SK-N-SH (cell line): Measurements from ENCODE around the gene LRP4. TPM values are rescaled to one million over a fixed set of nuclear protein-coding genes. Genes with fewer than 3 reads are reported as not detected.

Source experiments
- CTCF ChIA-PET: fragments of 300-600, 350-600 bp; formaldehyde crosslinking; extraction: SDS; loops from one replicate; lab custom pipeline; 2021; lab: Yijun Ruan, JAX
- POLR2A ChIA-PET: fragments of 350-600 bp; sonication (Branson Sonifier 250); formaldehyde crosslinking; extraction: SDS; loops from one replicate; lab custom pipeline; 2020; ENCODE audit warnings: antibody characterized with exemption, inconsistent platforms; lab: Yijun Ruan, JAX
- DNase-seq: peaks from one replicate; pipeline ENCODE4 v3.0.0; 2012
- H2AFZ ChIP-seq: fragments of 200-600 bp; sonication (generic); 2 replicates; pipeline ENCODE4 v1.8.1; 2016; ENCODE audit warnings: antibody characterized with exemption, mild to moderate bottlenecking, low read depth
- H3F3A ChIP-seq: fragments of 200-600 bp; sonication (generic); replicated peaks from 2 replicates; pipeline ENCODE3; 2016; ENCODE audit warnings: antibody characterized with exemption, mild to moderate bottlenecking; ENCODE audit not compliant: insufficient read depth
- H3K27ac ChIP-seq, 2 experiments: fragments of 200-500 bp in 1 of 2; fragments of 200-600 bp in 1 of 2; sonication (Bioruptor generic) in 1 of 2; sonication (generic), shearing (Covaris generic) in 1 of 2; 2 replicates each; pipeline versions ENCODE4 v1.5.1 to v1.6.1; 2014 to 2016; ENCODE audit warnings: low read depth in 2 of 2, inconsistent platforms in 1 of 2, low read length in 1 of 2, mild to moderate bottlenecking in 1 of 2, mixed read lengths in 1 of 2
- H3K27me3 ChIP-seq: fragments of 200-600 bp; sonication (generic), shearing (Covaris generic); 2 replicates; pipeline ENCODE4 v1.6.1; 2016; ENCODE audit warnings: mixed run types; ENCODE audit not compliant: insufficient read depth
- H3K36me3 ChIP-seq, 2 experiments: fragments of 200-500 bp in 1 of 2; fragments of 200-600 bp in 1 of 2; sonication (Bioruptor generic) in 1 of 2; sonication (generic) in 1 of 2; replicated peaks in 1 of 2; 2 replicates each; pipeline versions ENCODE3 to v1.5.1; 2014 to 2016; ENCODE audit warnings: low read length in 1 of 2, mild to moderate bottlenecking in 1 of 2; ENCODE audit not compliant: insufficient read depth in 2 of 2, control insufficient read depth in 1 of 2
- H3K4me1 ChIP-seq, 2 experiments: fragments of 200-500 bp in 1 of 2; fragments of 200-600 bp in 1 of 2; sonication (Bioruptor generic) in 1 of 2; sonication (generic), shearing (Covaris generic) in 1 of 2; 2 replicates each; pipeline versions ENCODE4 v1.5.1 to v1.6.1; 2014 to 2016; ENCODE audit warnings: low read depth in 1 of 2, low read length in 1 of 2, mixed run types in 1 of 2; ENCODE audit not compliant: insufficient read depth in 2 of 2, control insufficient read depth in 1 of 2
- H3K4me2 ChIP-seq: fragments of 200-600 bp; sonication (generic), shearing (Covaris generic); 2 replicates; pipeline ENCODE4 v1.6.1; 2017; ENCODE audit warnings: mixed run types
- H3K4me3 ChIP-seq, 2 experiments: fragments of 200-500 bp in 1 of 2; fragments of 200-600 bp in 1 of 2; sonication (Bioruptor generic) in 1 of 2; sonication (generic), shearing (Covaris generic) in 1 of 2; 2 replicates each; pipeline versions ENCODE4 v1.5.1 to v1.8.1; 2014 to 2016; ENCODE audit warnings: low read depth in 2 of 2, inconsistent platforms in 1 of 2, low read length in 1 of 2, mild to moderate bottlenecking in 1 of 2, mixed read lengths in 1 of 2, moderate library complexity in 1 of 2
- H3K79me2 ChIP-seq: fragments of 200-600 bp; sonication (generic); 2 replicates; pipeline ENCODE4 v1.8.1; 2017; ENCODE audit warnings: mild to moderate bottlenecking; ENCODE audit not compliant: insufficient read depth
- H3K9ac ChIP-seq: fragments of 200-600 bp; sonication (generic); 2 replicates; pipeline ENCODE4 v1.6.1; 2017; ENCODE audit warnings: mixed run types
- H3K9me2 ChIP-seq: fragments of 200-600 bp; sonication (generic); 2 replicates; pipeline ENCODE4 v1.6.1; 2017; ENCODE audit warnings: mixed run types
- H3K9me3 ChIP-seq: fragments of 200-600 bp; sonication (generic); 2 replicates; pipeline ENCODE4 v1.6.1; 2017; ENCODE audit warnings: mixed run types, mild to moderate bottlenecking, moderate library complexity
- H4K20me1 ChIP-seq: fragments of 200-600 bp; sonication (generic); 2 replicates; pipeline ENCODE4 v1.6.1; 2017; ENCODE audit warnings: mild to moderate bottlenecking, mixed run types; ENCODE audit not compliant: insufficient read depth
- CTCF ChIP-seq: fragments of 200-600 bp; sonication (generic); IDR thresholded peaks from 2 replicates; pipeline ENCODE4 v1.6.1; 2017; ENCODE audit warnings: antibody characterized with exemption, mild to moderate bottlenecking, moderate library complexity
- ELF1 ChIP-seq: IDR thresholded peaks from 2 replicates; pipeline ENCODE4 v1.4.0; 2012
- EP300 ChIP-seq, 2 experiments: IDR thresholded peaks; 2 replicates each; pipeline versions ENCODE4 v1.4.0 to v1.6.1; 2012; ENCODE audit warnings: borderline replicate concordance in 1 of 2, low read depth in 1 of 2, low read length in 1 of 2
- EZH2phosphoT487 ChIP-seq: fragments of 200-600 bp; sonication (generic); IDR thresholded peaks from 2 replicates; pipeline ENCODE4 v1.6.1; 2017; ENCODE audit warnings: low read depth, mixed run types, mild to moderate bottlenecking, antibody characterized with exemption, moderate library complexity, borderline replicate concordance
- FOXM1 ChIP-seq: IDR thresholded peaks from 2 replicates; pipeline ENCODE4 v1.4.0; 2012; ENCODE audit warnings: low read depth, mild to moderate bottlenecking
- GABPA ChIP-seq: IDR thresholded peaks from 2 replicates; pipeline ENCODE4 v1.4.0; 2012; ENCODE audit warnings: low read depth, mild to moderate bottlenecking
- GATA2 ChIP-seq: sonication (generic); formaldehyde crosslinking; IDR thresholded peaks from 2 replicates; pipeline ENCODE4 v1.5.0; 2020; ENCODE audit warnings: mild to moderate bottlenecking, missing genetic modification reagents
- JUND ChIP-seq: IDR thresholded peaks from 2 replicates; pipeline ENCODE4 v1.4.0; 2012
- MAX ChIP-seq: IDR thresholded peaks from 2 replicates; pipeline ENCODE4 v1.4.0; 2012; ENCODE audit warnings: low read depth
- MEF2A ChIP-seq: IDR thresholded peaks from 2 replicates; pipeline ENCODE4 v1.4.0; 2012; ENCODE audit warnings: low read depth, borderline replicate concordance
- MXI1 ChIP-seq: IDR thresholded peaks from 2 replicates; pipeline ENCODE4 v1.6.1; 2012; ENCODE audit warnings: mild to moderate bottlenecking, low read depth, low read length, improper control_type of control experiment
- PBX3 ChIP-seq: IDR thresholded peaks from 2 replicates; pipeline ENCODE4; 2012
- RCOR1 ChIP-seq: fragments of 150-350 bp; IDR thresholded peaks from 2 replicates; pipeline ENCODE4 v1.6.1; 2017; ENCODE audit warnings: antibody characterized with exemption, low read length
- REST ChIP-seq: IDR thresholded peaks from 2 replicates; pipeline ENCODE4 v1.6.1; 2012; ENCODE audit warnings: mild to moderate bottlenecking, low read depth, low read length, moderate library complexity
- SMC3 ChIP-seq: IDR thresholded peaks from 2 replicates; pipeline ENCODE4 v1.6.1; 2012; ENCODE audit warnings: low read depth, low read length, improper control_type of control experiment
- TAF1 ChIP-seq: IDR thresholded peaks from 2 replicates; pipeline ENCODE4 v1.6.1; 2012; ENCODE audit warnings: low read depth, mild to moderate bottlenecking, low read length, moderate library complexity, borderline replicate concordance
- TCF12 ChIP-seq: IDR thresholded peaks from 2 replicates; pipeline ENCODE4 v1.4.0; 2012
- USF2 ChIP-seq: fragments of 150-350 bp; IDR thresholded peaks from 2 replicates; pipeline ENCODE4 v1.6.1; 2017; ENCODE audit warnings: antibody characterized with exemption, low read length, low read depth, borderline replicate concordance
- WGBS: methylation state at CpG from one replicate; pipeline ENCODE4 v1.1.6; 2017; ENCODE audit warnings: low lambda C conversion rate; 5-methylcytosine and 5-hydroxymethylcytosine counted together
- polyA plus RNA-seq, 3 experiments: library from polyadenylated mRNA; depleted of rRNA; stranded (reverse); fragments of >200 nt; gene quantifications; 2 replicates each; pipeline ENCODE4 v1.2.3, GENCODE V29; 2012

Gene LRP4
- polyA plus RNA-seq, 1 of the 3 experiments (the other 2 are of a cell fraction): 10.9 TPM

GRCh38 chr11:46836431-46836830, 81.9 kb downstream of the LRP4 start:
- POLR2A ChIA-PET: no interaction called here
- no peaks in the 10 kb centered on the region for H3K9me3 ChIP-seq
- TF ChIP-seq PBX3 (no peak), JUND (no peak), MXI1 (no peak), TAF1 (no peak), GABPA (no peak)
- H3K9me2 ChIP-seq: no peaks in the 10 kb centered on the region
- H3K9ac ChIP-seq: no peak overlapping the region
- H3K4me3 ChIP-seq: no peak overlapping the region
- 95% methylated on average over 1 of the region's 1 CpG for WGBS
- H3K79me2 ChIP-seq: peaks cover 100% of the 10 kb centered on the region
- no peaks in the 10 kb centered on the region for H3F3A ChIP-seq
- DNase-seq: no peak
- peaks cover 0 to 12% of the 10 kb centered on the region in 2 experiments for H3K36me3 ChIP-seq
- no peaks in the 10 kb centered on the region for H3K27me3 ChIP-seq
- peaks cover 62% of the 10 kb centered on the region for H4K20me1 ChIP-seq
- no peak overlapping the region for H3K27ac ChIP-seq
- no peak overlapping the region for H3K4me2 ChIP-seq
- CTCF ChIA-PET: interaction anchor here (1.0 kb wide), 1 partner anchor 93 kb away, joined by 3 read pairs; no protein-coding TSS in a partner anchor
- no peak overlapping the region for H2AFZ ChIP-seq
- H3K4me1 ChIP-seq: peaks cover 5 to 13% of the 10 kb centered on the region in 2 experiments; a peak in 2 of 4 replicates

- ChIA-PET CTCF (no interaction called here), POLR2A (no interaction called here)
- peaks cover 100% of the 10 kb centered on the region for H3K79me2 ChIP-seq
- peaks cover 0 to 9% of the 10 kb centered on the region in 2 experiments for H3K36me3 ChIP-seq
- no peaks in the 10 kb centered on the region for H3F3A ChIP-seq
- no peak overlapping the region for H2AFZ ChIP-seq
- no peak for DNase-seq
- H3K4me1 ChIP-seq: peaks cover 5 to 13% of the 10 kb centered on the region in 2 experiments; a peak in 2 of 4 replicates
- H3K4me3 ChIP-seq: no peak overlapping the region
- peaks cover 61% of the 10 kb centered on the region for H4K20me1 ChIP-seq
- no peaks in the 10 kb centered on the region for H3K9me3 ChIP-seq
- H3K27me3 ChIP-seq: no peaks in the 10 kb centered on the region
- no peaks in the 10 kb centered on the region for H3K9me2 ChIP-seq
- no peak overlapping the region for H3K9ac ChIP-seq
- TF ChIP-seq PBX3 (no peak), EZH2phosphoT487 (no peak), FOXM1 (no peak), MEF2A (no peak), MAX (no peak), USF2 (no peak), EP300 (IDR thresholded peaks at IDR 0.05; ENCODE audit: borderline replicate concordance in 1 of 2, low read depth in 1 of 2, low read length in 1 of 2) (no peak), ELF1 (no peak), GATA2 (CRISPR knock-in tag) (no peak), TCF12 (no peak), SMC3 (no peak), GABPA (no peak), RCOR1 (no peak), CTCF (no peak), REST (no peak)
- 62% methylated on average over 3 of the region's 3 CpGs for WGBS
- H3K4me2 ChIP-seq: no peak overlapping the region
- H3K27ac ChIP-seq: no peak overlapping the region
Observed at GRCh38 chr11:46835897-46836296, 82.5 kb downstream of the LRP4 start.
